ENCODE measurements around the gene GPATCH2L.

GPATCH2L gene

GRCh38 chr14:76136476-76137110 lies 15.1 kb upstream of the GPATCH2L start:
- no peak for DNase-seq

GRCh38 chr14:76138119-76138757 lies 13.5 kb upstream of the GPATCH2L start:
- DNase-seq, result no peak

GRCh38 chr14:76138758-76139723 lies 12.7 kb upstream of the GPATCH2L start:
- DNase-seq, result no peak

GRCh38 chr14:76143642-76144041 lies 8.1 kb upstream of the GPATCH2L start:
- no peak for DNase-seq

- DNase-seq, result no peak
Observed at GRCh38 chr14:76146976-76147375, 4.7 kb upstream of the GPATCH2L start.

GRCh38 chr14:76149196-76149595 lies 2.5 kb upstream of the GPATCH2L start:
- no peak for DNase-seq

GRCh38 chr14:76152333-76152681 lies 585 bp downstream of the GPATCH2L start:
- peak; percentile 72 for DNase-seq

GRCh38 chr14:76153919-76154318 lies 2.2 kb downstream of the GPATCH2L start:
- no peak for DNase-seq

GRCh38 chr14:76154539-76155126 lies 2.9 kb downstream of the GPATCH2L start:
- DNase-seq, result no peak

- DNase-seq, result no peak
Observed at GRCh38 chr14:76163668-76164363, 12.1 kb downstream of the GPATCH2L start.

GRCh38 chr14:76168531-76168930 lies 16.8 kb downstream of the GPATCH2L start:
- no peak for DNase-seq

- no peak for DNase-seq
Observed at GRCh38 chr14:76169776-76170175, 18.1 kb downstream of the GPATCH2L start.

GRCh38 chr14:76174982-76175381 lies 23.3 kb downstream of the GPATCH2L start:
- DNase-seq, result no peak

- no peak for DNase-seq
Observed at GRCh38 chr14:76175942-76176341, 24.2 kb downstream of the GPATCH2L start.

- no peak for DNase-seq
Observed at GRCh38 chr14:76181546-76181945, 29.8 kb downstream of the GPATCH2L start.

GRCh38 chr14:76186308-76187027 lies 34.7 kb downstream of the GPATCH2L start:
- DNase-seq, result no peak

GRCh38 chr14:76191297-76191696 lies 39.6 kb downstream of the GPATCH2L start:
- no peak for DNase-seq

- DNase-seq, result no peak
Observed at GRCh38 chr14:76193696-76194095, 42.0 kb downstream of the GPATCH2L start.

GRCh38 chr14:76194327-76194726 lies 42.6 kb downstream of the GPATCH2L start:
- DNase-seq, result no peak

GRCh38 chr14:76195003-76195402 lies 43.3 kb downstream of the GPATCH2L start:
- DNase-seq, result no peak

GRCh38 chr14:76196980-76197695 lies 45.4 kb downstream of the GPATCH2L start:
- DNase-seq, result no peak

Data from activated naive CD4-positive, alpha-beta T cell treated with anti-CD3 and anti-CD28 coated beads, Interleukin-2, amount 50 U/mL, for 16 hours (primary cell).